WI38 (cell line): ENCODE results near the gene CSNK1D.

Experiments used
- H3K4me3 ChIP-seq: 2 replicates; pipeline ENCODE4 v1.5.1; 2011; ENCODE audit warnings: low read depth, mild to moderate bottlenecking, control low read depth, low read length
- CTCF ChIP-seq: IDR thresholded peaks from 2 replicates; pipeline ENCODE4 v1.5.1; 2012; ENCODE audit warnings: low read depth, mild to moderate bottlenecking, control low read depth, low read length

CSNK1D gene

DNA sequence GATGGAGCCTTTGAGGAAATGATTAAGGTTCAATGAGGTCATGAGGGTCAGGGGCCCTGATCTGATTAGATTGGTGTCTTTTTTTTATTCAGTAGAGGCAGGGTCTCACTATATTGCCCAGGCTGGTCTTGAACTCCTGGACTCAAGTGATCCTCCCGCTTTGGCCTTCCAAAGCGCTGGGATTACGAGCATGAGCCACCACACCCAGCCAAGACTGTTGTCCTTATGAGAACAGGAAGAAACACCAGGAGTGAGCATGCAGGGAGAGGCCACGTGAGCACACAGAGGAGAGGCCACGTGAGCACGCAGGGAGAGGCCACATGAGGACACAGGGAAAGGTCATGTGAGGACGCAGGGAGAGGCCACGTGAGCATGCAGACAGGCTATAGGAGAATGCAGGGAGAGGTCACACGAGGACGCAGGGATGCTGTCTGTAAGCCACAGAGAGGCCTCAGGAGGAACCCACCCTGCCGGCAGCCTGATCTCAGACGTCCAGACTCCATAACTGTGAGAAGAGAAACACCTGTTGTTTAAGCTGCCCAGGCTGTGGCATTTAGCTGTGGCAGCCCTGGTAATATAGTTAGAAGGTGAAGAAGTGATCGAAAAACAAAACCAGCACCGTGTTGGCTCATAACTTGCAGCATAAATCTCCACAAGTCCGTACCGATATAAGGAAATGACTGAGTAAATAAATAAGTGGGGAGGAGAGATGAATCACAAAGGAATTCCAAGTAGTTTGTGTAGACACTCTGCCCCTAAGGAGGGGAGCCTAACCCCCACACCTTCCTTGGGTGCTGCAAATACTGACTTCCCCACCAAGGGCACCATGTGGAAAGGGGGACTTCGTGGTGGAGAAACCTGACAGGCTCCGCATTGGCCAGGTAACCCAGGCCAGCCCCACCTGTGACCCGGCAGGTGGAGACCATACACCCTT lies 14.6 kb upstream of the CSNK1D start:
- no peak overlapping the region; the same call in 1 of the 2 replicates for H3K4me3 ChIP-seq

DNA sequence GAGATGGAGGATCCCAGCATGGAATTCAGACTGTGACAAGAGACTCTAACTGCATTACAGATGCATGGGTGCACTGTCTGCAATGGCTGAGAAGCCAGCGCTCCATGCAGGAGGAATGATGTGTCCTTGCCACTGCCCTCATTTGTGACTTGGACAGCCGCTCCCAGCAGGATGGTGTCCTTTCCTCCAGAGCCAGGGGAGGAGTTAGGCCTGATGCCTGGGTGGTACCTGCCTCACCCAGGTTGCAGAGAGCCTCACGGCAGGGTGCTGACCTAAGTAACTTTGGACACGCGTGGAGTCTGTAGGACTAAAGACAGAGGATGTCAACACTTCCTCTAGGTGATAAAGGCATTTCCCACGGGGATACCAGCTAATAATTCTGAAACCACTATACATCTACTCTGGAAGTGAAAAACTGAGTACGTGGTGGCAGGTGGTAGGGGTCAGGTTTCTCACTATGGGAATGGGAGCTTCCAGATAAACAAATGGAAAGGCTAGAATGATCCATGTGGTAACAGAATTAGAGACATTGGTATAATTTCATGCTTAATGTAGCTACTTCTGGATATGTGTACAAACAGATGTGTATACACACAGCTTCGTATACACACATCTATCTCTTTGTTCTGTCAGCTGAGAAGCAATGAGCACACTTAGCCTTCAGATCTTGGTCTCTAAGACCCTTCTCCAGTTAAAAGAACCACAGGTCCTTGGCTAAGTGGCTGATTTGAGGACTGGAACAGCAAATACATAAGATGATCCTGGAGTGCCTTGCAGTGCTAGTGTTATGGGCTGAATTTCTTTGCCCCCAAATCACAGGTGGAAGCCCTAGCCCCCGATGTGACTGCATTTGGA lies 13.7 kb upstream of the CSNK1D start:
- no peak for TF ChIP-seq CTCF
- no peak overlapping the region for H3K4me3 ChIP-seq

More for the DNA sequence above, 14.6 kb upstream of the CSNK1D start:
- no peak for TF ChIP-seq CTCF

DNA sequence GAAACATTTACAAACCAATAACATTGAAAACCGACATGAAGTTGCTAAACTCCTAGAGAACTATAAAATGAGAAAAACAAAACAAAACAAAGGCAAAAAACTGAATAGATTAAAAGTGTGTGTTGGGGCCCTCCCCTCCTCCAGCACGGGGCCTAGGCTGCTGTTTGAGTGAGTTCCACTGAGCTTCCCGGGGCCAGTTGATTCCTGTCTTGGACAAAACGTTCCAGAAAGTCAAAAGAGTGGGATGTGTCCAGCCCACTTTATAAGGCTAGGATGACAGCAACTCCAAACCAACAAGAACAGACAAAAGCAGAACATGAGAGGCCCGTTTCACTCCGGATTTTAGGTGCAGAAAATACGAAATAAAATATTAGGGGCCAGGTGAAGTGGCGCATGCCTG lies 11.6 kb upstream of the CSNK1D start:
- TF ChIP-seq CTCF: no peak
- H3K4me3 ChIP-seq: no peak overlapping the region

DNA sequence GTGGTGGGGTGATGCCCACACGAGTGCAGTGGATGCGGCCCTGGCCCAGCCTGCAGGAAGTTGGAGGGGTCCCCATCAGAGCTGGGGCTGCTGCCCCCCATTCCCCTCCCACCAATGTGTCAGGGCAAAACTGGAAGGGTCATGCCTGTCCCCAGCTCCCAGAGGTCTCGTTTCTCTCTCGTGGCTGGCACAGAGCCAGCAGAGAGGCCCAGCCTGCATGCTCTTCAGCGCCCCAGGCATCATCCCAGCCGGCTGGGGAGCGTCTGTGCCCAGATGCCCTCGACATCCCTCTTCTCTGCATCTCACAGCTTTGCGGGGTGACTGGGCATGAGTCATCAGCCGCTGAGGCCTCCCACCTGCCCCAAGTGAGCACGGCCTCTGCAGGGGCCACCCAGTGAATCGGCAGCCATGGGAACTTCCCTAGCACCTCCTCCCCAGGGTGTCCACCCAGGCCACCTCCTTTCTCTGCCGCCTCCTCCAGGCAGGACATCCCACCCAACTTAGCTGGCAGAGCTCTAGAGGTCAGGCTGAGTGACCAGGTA lies 9.8 kb upstream of the CSNK1D start:
- no peak for TF ChIP-seq CTCF
- no peak overlapping the region for H3K4me3 ChIP-seq

- no peak overlapping the region for H3K4me3 ChIP-seq
- no peak for TF ChIP-seq CTCF
Measured at GRCh38 chr17:82282239-82283207, 9.0 kb upstream of the CSNK1D start.

- no peak for TF ChIP-seq CTCF
- H3K4me3 ChIP-seq: no peak overlapping the region
Measured at GRCh38 chr17:82281502-82282238, 8.2 kb upstream of the CSNK1D start.
